ENCODE results near the gene SSH2.

DNA sequence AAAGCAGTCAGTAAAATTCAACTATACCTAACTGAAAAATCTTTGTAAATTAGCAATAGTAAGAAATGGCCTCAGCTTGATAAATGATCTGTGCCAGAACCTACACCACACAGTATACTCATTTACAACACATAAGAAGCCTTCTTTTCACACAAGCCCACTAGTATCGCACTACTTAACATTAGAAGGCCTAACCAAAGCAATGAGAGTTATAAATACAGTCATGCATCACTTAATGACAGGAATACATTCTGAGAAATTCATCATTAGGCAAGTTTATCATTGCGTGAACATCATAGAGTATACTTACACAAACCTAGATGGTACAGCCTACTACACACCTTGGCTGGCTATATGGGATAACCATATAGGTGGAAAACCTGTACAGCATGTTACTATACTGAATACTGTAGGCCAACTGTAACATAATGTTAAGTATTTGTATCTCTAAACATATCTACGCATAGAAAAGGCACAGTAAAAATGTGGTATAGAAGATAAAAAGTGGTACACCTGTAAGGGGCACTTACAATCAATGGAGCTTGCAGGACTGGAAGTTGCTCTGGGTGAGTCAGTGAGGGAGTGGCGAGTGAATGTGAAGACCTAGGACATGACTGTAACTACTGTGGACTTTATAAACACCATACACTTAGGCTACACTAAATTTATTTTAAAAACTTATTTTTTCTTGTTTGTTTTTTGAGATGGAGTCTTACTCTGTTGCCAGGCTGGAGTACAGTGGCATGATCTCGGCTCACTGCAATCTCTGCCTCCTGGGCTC lies 180.8 kb downstream of the SSH2 start:
- TF ChIP-seq, protein P1, sequence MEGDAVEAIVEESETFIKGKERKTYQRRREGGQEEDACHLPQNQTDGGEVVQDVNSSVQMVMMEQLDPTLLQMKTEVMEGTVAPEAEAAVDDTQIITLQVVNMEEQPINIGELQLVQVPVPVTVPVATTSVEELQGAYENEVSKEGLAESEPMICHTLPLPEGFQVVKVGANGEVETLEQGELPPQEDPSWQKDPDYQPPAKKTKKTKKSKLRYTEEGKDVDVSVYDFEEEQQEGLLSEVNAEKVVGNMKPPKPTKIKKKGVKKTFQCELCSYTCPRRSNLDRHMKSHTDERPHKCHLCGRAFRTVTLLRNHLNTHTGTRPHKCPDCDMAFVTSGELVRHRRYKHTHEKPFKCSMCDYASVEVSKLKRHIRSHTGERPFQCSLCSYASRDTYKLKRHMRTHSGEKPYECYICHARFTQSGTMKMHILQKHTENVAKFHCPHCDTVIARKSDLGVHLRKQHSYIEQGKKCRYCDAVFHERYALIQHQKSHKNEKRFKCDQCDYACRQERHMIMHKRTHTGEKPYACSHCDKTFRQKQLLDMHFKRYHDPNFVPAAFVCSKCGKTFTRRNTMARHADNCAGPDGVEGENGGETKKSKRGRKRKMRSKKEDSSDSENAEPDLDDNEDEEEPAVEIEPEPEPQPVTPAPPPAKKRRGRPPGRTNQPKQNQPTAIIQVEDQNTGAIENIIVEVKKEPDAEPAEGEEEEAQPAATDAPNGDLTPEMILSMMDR (conservative IDR thresholded peaks at IDR 0.05; ENCODE audit: low read depth, low read length), result no peak
- TF ChIP-seq EZH2 (IDR thresholded peaks at IDR 0.05; ENCODE audit: low read length, unreplicated experiment) (no peak), EZH2phosphoT487 (IDR thresholded peaks at IDR 0.05; ENCODE audit: borderline replicate concordance, low read length) (no peak)

Measured in PC-3 (cell line).